ENCODE data around the gene KCNAB2. TPM values are rescaled to one million over a fixed set of nuclear protein-coding genes. Genes with fewer than 3 reads are reported as not detected.
A peak's percentile ranks its signal among the peaks of the same experiment; 100 is the strongest.

KCNAB2 gene
- total RNA-seq, 2 donors from 2014 or later: 210 to 232 TPM

GRCh38 chr1:6134741-6135510 lies 89.2 kb downstream of the KCNAB2 start:
- no peak overlapping the region for H3K27ac Mint-ChIP-seq
- H3K4me1 Mint-ChIP-seq (ENCODE audit: low read depth): no peaks in the 10 kb centered on the region
- H3K4me3 Mint-ChIP-seq: no peak overlapping the region

GRCh38 chr1:6136516-6137220 lies 91.0 kb downstream of the KCNAB2 start:
- H3K27ac Mint-ChIP-seq: no peak overlapping the region
- no peak for ATAC-seq (replicated peaks in 1 of 2)
- H3K4me3 Mint-ChIP-seq: no peak overlapping the region
- peaks cover 3% of the 10 kb centered on the region in 2 donors for H3K36me3 Mint-ChIP-seq (ENCODE audit: insufficient read depth in 2 of 2)
- H3K27me3 Mint-ChIP-seq (ENCODE audit: low read depth): no peaks in the 10 kb centered on the region
- H3K4me1 Mint-ChIP-seq (ENCODE audit: low read depth): no peaks in the 10 kb centered on the region
- peaks cover 5 to 6% of the 10 kb centered on the region in 2 donors for H3K9me3 Mint-ChIP-seq
- DNase-seq: no peak

More at GRCh38 chr1:6134741-6135510, 89.2 kb downstream of the KCNAB2 start:
- DNase-seq (no peak), ATAC-seq (replicated peaks in 1 of 2) (no peak)
- Mint-ChIP-seq H3K36me3 (ENCODE audit: insufficient read depth in 2 of 2) (peaks cover 3% of the 10 kb centered on the region in 2 donors), H3K27me3 (ENCODE audit: low read depth) (no peaks in the 10 kb centered on the region), H3K9me3 (peaks cover 5 to 6% of the 10 kb centered on the region in 2 donors)

GRCh38 chr1:6137758-6138157 lies 92.1 kb downstream of the KCNAB2 start:
- no peak for DNase-seq
- ATAC-seq (replicated peaks in 1 of 2): no peak
- no peak overlapping the region for H3K27ac Mint-ChIP-seq

GRCh38 chr1:6140413-6140812 lies 94.7 kb downstream of the KCNAB2 start:
- Mint-ChIP-seq H3K36me3 (ENCODE audit: insufficient read depth in 2 of 2) (no peaks in the 10 kb centered on the region), H3K27me3 (ENCODE audit: low read depth) (no peaks in the 10 kb centered on the region), H3K4me1 (ENCODE audit: low read depth) (no peaks in the 10 kb centered on the region), H3K27ac (no peak overlapping the region), H3K9me3 (no peaks in the 10 kb centered on the region), H3K4me3 (no peak overlapping the region)
- no peak for ATAC-seq (replicated peaks in 1 of 2)
- DNase-seq: no peak

More at GRCh38 chr1:6137758-6138157, 92.1 kb downstream of the KCNAB2 start:
- Mint-ChIP-seq H3K9me3 (peaks cover under 1% of the 10 kb centered on the region in 2 donors), H3K4me3 (no peak overlapping the region), H3K27me3 (ENCODE audit: low read depth) (no peaks in the 10 kb centered on the region), H3K36me3 (ENCODE audit: insufficient read depth in 2 of 2) (no peaks in the 10 kb centered on the region), H3K4me1 (ENCODE audit: low read depth) (no peaks in the 10 kb centered on the region)

- H3K27ac Mint-ChIP-seq: no peak overlapping the region
- ATAC-seq (replicated peaks in 1 of 2) (peak; percentile 69 to 73), DNase-seq (peak; percentile 43 to 45)
- no peaks in the 10 kb centered on the region for H3K27me3 Mint-ChIP-seq (ENCODE audit: low read depth)
- no peaks in the 10 kb centered on the region for H3K36me3 Mint-ChIP-seq (ENCODE audit: insufficient read depth in 2 of 2)
- no peak overlapping the region for H3K4me3 Mint-ChIP-seq
- H3K4me1 Mint-ChIP-seq (ENCODE audit: low read depth): no peaks in the 10 kb centered on the region
- H3K9me3 Mint-ChIP-seq: no peaks in the 10 kb centered on the region
Measured at GRCh38 chr1:6141592-6141991, 95.9 kb downstream of the KCNAB2 start.

- Mint-ChIP-seq H3K4me1 (ENCODE audit: low read depth) (no peaks in the 10 kb centered on the region), H3K9me3 (no peaks in the 10 kb centered on the region), H3K36me3 (ENCODE audit: insufficient read depth in 2 of 2) (no peaks in the 10 kb centered on the region), H3K27ac (no peak overlapping the region), H3K27me3 (ENCODE audit: low read depth) (no peaks in the 10 kb centered on the region), H3K4me3 (no peak overlapping the region)
- ATAC-seq (replicated peaks in 1 of 2): no peak
- DNase-seq: no peak
Measured at GRCh38 chr1:6142036-6142621, 96.4 kb downstream of the KCNAB2 start.

GRCh38 chr1:6142734-6143133 lies 97.0 kb downstream of the KCNAB2 start:
- no peaks in the 10 kb centered on the region for H3K9me3 Mint-ChIP-seq
- H3K27ac Mint-ChIP-seq: no peak overlapping the region
- H3K36me3 Mint-ChIP-seq (ENCODE audit: insufficient read depth in 2 of 2): no peaks in the 10 kb centered on the region
- H3K4me3 Mint-ChIP-seq: no peak overlapping the region
- DNase-seq (no peak), ATAC-seq (replicated peaks in 1 of 2) (no peak)
- H3K4me1 Mint-ChIP-seq (ENCODE audit: low read depth): no peaks in the 10 kb centered on the region
- H3K27me3 Mint-ChIP-seq (ENCODE audit: low read depth): no peaks in the 10 kb centered on the region

GRCh38 chr1:6143395-6143794 lies 97.7 kb downstream of the KCNAB2 start:
- Mint-ChIP-seq H3K4me1 (ENCODE audit: low read depth) (peaks cover 6% of the 10 kb centered on the region), H3K9me3 (no peaks in the 10 kb centered on the region)
- DNase-seq: no peak

GRCh38 chr1:6144175-6144574 lies 98.5 kb downstream of the KCNAB2 start:
- H3K4me3 Mint-ChIP-seq: no peak overlapping the region
- H3K27me3 Mint-ChIP-seq (ENCODE audit: low read depth): peaks cover 7% of the 10 kb centered on the region
- no peaks in the 10 kb centered on the region for H3K36me3 Mint-ChIP-seq (ENCODE audit: insufficient read depth in 2 of 2)
- no peak for DNase-seq
- no peaks in the 10 kb centered on the region for H3K9me3 Mint-ChIP-seq
- ATAC-seq (replicated peaks in 1 of 2): no peak
- H3K27ac Mint-ChIP-seq: no peak overlapping the region
- peaks cover 8% of the 10 kb centered on the region for H3K4me1 Mint-ChIP-seq (ENCODE audit: low read depth)

More at GRCh38 chr1:6143395-6143794, 97.7 kb downstream of the KCNAB2 start:
- Mint-ChIP-seq H3K36me3 (ENCODE audit: insufficient read depth in 2 of 2) (no peaks in the 10 kb centered on the region), H3K27me3 (ENCODE audit: low read depth) (peaks cover 6% of the 10 kb centered on the region), H3K27ac (no peak overlapping the region), H3K4me3 (no peak overlapping the region)
- ATAC-seq (replicated peaks in 1 of 2): no peak

- ATAC-seq (replicated peaks in 1 of 2): no peak
- Mint-ChIP-seq H3K27ac (no peak overlapping the region), H3K36me3 (ENCODE audit: insufficient read depth in 2 of 2) (no peaks in the 10 kb centered on the region), H3K27me3 (ENCODE audit: low read depth) (peaks cover 7% of the 10 kb centered on the region), H3K4me3 (no peak overlapping the region), H3K4me1 (ENCODE audit: low read depth) (peaks cover 8% of the 10 kb centered on the region), H3K9me3 (no peaks in the 10 kb centered on the region)
- no peak for DNase-seq
Measured at GRCh38 chr1:6144647-6145395, 99.1 kb downstream of the KCNAB2 start.

- Mint-ChIP-seq H3K27ac (no peak overlapping the region), H3K4me3 (no peak overlapping the region), H3K36me3 (ENCODE audit: insufficient read depth in 2 of 2) (no peaks in the 10 kb centered on the region), H3K4me1 (ENCODE audit: low read depth) (peaks cover 8% of the 10 kb centered on the region), H3K27me3 (ENCODE audit: low read depth) (peaks cover 7% of the 10 kb centered on the region), H3K9me3 (no peaks in the 10 kb centered on the region)
- ATAC-seq (replicated peaks in 1 of 2) (no peak), DNase-seq (no peak)
Measured at GRCh38 chr1:6145396-6145750, 99.7 kb downstream of the KCNAB2 start.

- Mint-ChIP-seq H3K36me3 (ENCODE audit: insufficient read depth in 2 of 2) (no peaks in the 10 kb centered on the region), H3K27me3 (ENCODE audit: low read depth) (peaks cover 7% of the 10 kb centered on the region), H3K4me1 (ENCODE audit: low read depth) (peaks cover 8% of the 10 kb centered on the region), H3K4me3 (no peak overlapping the region), H3K27ac (no peak overlapping the region), H3K9me3 (no peaks in the 10 kb centered on the region)
- DNase-seq: no peak
- no peak for ATAC-seq (replicated peaks in 1 of 2)
Measured at GRCh38 chr1:6145864-6146410, 100.2 kb downstream of the KCNAB2 start.

All from activated T-cell treated with anti-CD3 and anti-CD28 coated beads, Interleukin-2, amount 50 U/mL, for 72 hours (primary cell).